ENCODE results near the gene DLX2.

DNA sequence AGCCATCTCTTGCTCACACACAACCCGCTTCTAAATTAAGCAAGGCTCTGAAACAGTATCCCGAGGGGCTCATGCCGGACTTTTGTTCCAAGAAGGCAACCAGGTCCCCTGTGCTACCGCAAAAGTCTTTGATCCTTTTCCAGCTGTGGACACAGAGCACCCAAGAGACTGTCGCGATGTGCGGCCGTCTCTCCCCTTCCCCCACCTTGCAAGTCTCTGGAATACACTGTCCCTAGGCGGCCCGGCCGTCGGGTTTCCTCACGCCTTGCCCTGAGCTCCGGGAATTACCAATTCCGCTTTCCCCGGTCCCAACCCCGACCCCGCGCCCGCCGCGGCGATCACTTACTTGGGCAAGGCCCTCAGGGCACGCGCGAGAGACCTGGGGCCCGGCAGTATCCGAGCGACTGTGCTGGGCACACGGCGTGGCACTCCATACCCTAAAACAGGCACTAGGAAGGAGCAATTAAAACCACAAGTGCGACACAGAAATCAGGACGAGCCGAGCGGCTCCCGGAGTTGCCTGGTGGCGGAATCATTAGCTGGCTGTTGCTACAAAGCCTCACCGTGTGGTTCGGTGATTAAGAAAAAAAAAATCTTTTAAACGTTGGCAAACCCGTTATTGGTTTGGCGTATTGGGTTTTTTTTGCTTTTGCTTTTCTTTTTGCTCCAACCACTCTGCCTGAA is 19.6 kb downstream of the DLX2 start:
- TF ChIP-seq, protein P1, sequence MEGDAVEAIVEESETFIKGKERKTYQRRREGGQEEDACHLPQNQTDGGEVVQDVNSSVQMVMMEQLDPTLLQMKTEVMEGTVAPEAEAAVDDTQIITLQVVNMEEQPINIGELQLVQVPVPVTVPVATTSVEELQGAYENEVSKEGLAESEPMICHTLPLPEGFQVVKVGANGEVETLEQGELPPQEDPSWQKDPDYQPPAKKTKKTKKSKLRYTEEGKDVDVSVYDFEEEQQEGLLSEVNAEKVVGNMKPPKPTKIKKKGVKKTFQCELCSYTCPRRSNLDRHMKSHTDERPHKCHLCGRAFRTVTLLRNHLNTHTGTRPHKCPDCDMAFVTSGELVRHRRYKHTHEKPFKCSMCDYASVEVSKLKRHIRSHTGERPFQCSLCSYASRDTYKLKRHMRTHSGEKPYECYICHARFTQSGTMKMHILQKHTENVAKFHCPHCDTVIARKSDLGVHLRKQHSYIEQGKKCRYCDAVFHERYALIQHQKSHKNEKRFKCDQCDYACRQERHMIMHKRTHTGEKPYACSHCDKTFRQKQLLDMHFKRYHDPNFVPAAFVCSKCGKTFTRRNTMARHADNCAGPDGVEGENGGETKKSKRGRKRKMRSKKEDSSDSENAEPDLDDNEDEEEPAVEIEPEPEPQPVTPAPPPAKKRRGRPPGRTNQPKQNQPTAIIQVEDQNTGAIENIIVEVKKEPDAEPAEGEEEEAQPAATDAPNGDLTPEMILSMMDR (IDR thresholded peaks at IDR 0.05): no peak
- TF ChIP-seq ZFX (IDR thresholded peaks at IDR 0.05; ENCODE audit: borderline replicate concordance): no peak
